ENCODE results near the gene LYZL1. TPM values are rescaled to one million over a fixed set of nuclear protein-coding genes. Genes with fewer than 3 reads are reported as not detected.
"Not testable (repeated sequence)": the region's sequence is repeated elsewhere in the genome, so short reads cannot be mapped to it uniquely, and the experiment has no call there.

LYZL1 gene
- total RNA-seq, 1 donor: not detected

- DNase-seq (ENCODE audit: insufficient read length, low spot score, missing footprints): peak; percentile 81
- peak overlapping the region; percentile 73 for H3K4me2 ChIP-seq (ENCODE audit: insufficient read depth, low read length)
- no peaks in the 10 kb centered on the region for H4K20me1 ChIP-seq (ENCODE audit: insufficient read depth, low read length)
- H3K4me1 ChIP-seq (ENCODE audit: insufficient read depth, low read length): peaks cover 13% of the 10 kb centered on the region
- H3K36me3 ChIP-seq (ENCODE audit: insufficient read depth, low read length): no peaks in the 10 kb centered on the region
- no peaks in the 10 kb centered on the region for H3K9me3 ChIP-seq (ENCODE audit: low read depth, low read length)
- no peaks in the 10 kb centered on the region for H3K27me3 ChIP-seq (ENCODE audit: insufficient read depth, low read length)
- TF ChIP-seq CTCF (IDR thresholded peaks at IDR 0.05; ENCODE audit: extremely low read depth, low read depth, low read length): peak; percentile 91
- H2AFZ ChIP-seq (ENCODE audit: low read length): peak overlapping the region; percentile 88
- peak overlapping the region; percentile 38 for H3K4me3 ChIP-seq (ENCODE audit: insufficient read depth, low read length)
- H3K79me2 ChIP-seq (ENCODE audit: insufficient read depth, low read length): no peaks in the 10 kb centered on the region
- peak overlapping the region; percentile 50 for H3K27ac ChIP-seq (ENCODE audit: low read depth, low read length)
Measured at GRCh38 chr10:29304264-29304994, 15.6 kb downstream of the LYZL1 start.

GRCh38 chr10:29304995-29305335 is 16.1 kb downstream of the LYZL1 start:
- H3K27me3 ChIP-seq (ENCODE audit: insufficient read depth, low read length): no peaks in the 10 kb centered on the region
- H3K4me3 ChIP-seq (ENCODE audit: insufficient read depth, low read length): peak overlapping the region; percentile 38
- no peaks in the 10 kb centered on the region for H3K79me2 ChIP-seq (ENCODE audit: insufficient read depth, low read length)
- peak overlapping the region; percentile 88 for H2AFZ ChIP-seq (ENCODE audit: low read length)
- no peaks in the 10 kb centered on the region for H4K20me1 ChIP-seq (ENCODE audit: insufficient read depth, low read length)
- no peak for TF ChIP-seq CTCF (IDR thresholded peaks at IDR 0.05; ENCODE audit: extremely low read depth, low read depth, low read length)
- H3K9me3 ChIP-seq (ENCODE audit: low read depth, low read length): no peaks in the 10 kb centered on the region
- peak; percentile 22 for DNase-seq (ENCODE audit: insufficient read length, low spot score, missing footprints)
- peak overlapping the region; percentile 73 for H3K4me2 ChIP-seq (ENCODE audit: insufficient read depth, low read length)
- peak overlapping the region; percentile 50 for H3K27ac ChIP-seq (ENCODE audit: low read depth, low read length)
- H3K36me3 ChIP-seq (ENCODE audit: insufficient read depth, low read length): no peaks in the 10 kb centered on the region
- peaks cover 16% of the 10 kb centered on the region for H3K4me1 ChIP-seq (ENCODE audit: insufficient read depth, low read length)

GRCh38 chr10:29306688-29307087 is 17.8 kb downstream of the LYZL1 start:
- no peaks in the 10 kb centered on the region for H4K20me1 ChIP-seq (ENCODE audit: insufficient read depth, low read length)
- no peaks in the 10 kb centered on the region for H3K79me2 ChIP-seq (ENCODE audit: insufficient read depth, low read length)
- DNase-seq (ENCODE audit: insufficient read length, low spot score, missing footprints): no peak
- no peak overlapping the region for H3K27ac ChIP-seq (ENCODE audit: low read depth, low read length)
- H3K4me1 ChIP-seq (ENCODE audit: insufficient read depth, low read length): peaks cover 23% of the 10 kb centered on the region
- no peak overlapping the region for H3K4me2 ChIP-seq (ENCODE audit: insufficient read depth, low read length)
- H2AFZ ChIP-seq (ENCODE audit: low read length): no peak overlapping the region
- H3K9me3 ChIP-seq (ENCODE audit: low read depth, low read length): no peaks in the 10 kb centered on the region
- H3K4me3 ChIP-seq (ENCODE audit: insufficient read depth, low read length): no peak overlapping the region
- no peaks in the 10 kb centered on the region for H3K27me3 ChIP-seq (ENCODE audit: insufficient read depth, low read length)
- no peaks in the 10 kb centered on the region for H3K36me3 ChIP-seq (ENCODE audit: insufficient read depth, low read length)
- TF ChIP-seq CTCF (IDR thresholded peaks at IDR 0.05; ENCODE audit: extremely low read depth, low read depth, low read length): no peak

- H3K4me1 ChIP-seq (ENCODE audit: insufficient read depth, low read length): peaks cover 29% of the 10 kb centered on the region
- H3K27ac ChIP-seq (ENCODE audit: low read depth, low read length); H3K79me2 ChIP-seq (ENCODE audit: insufficient read depth, low read length); H3K4me3 ChIP-seq (ENCODE audit: insufficient read depth, low read length); H3K27me3 ChIP-seq (ENCODE audit: insufficient read depth, low read length); H4K20me1 ChIP-seq (ENCODE audit: insufficient read depth, low read length); H3K4me2 ChIP-seq (ENCODE audit: insufficient read depth, low read length); H2AFZ ChIP-seq (ENCODE audit: low read length); H3K9me3 ChIP-seq (ENCODE audit: low read depth, low read length); H3K36me3 ChIP-seq (ENCODE audit: insufficient read depth, low read length); DNase-seq (ENCODE audit: insufficient read length, low spot score, missing footprints): not testable (repeated sequence)
Measured at GRCh38 chr10:29308142-29308541, 19.3 kb downstream of the LYZL1 start.

All from osteoblast (primary cell).